Measurements from ENCODE around the gene ERC2.
A peak's percentile ranks its signal among the peaks of the same experiment; 100 is the strongest.

ERC2 gene

DNA sequence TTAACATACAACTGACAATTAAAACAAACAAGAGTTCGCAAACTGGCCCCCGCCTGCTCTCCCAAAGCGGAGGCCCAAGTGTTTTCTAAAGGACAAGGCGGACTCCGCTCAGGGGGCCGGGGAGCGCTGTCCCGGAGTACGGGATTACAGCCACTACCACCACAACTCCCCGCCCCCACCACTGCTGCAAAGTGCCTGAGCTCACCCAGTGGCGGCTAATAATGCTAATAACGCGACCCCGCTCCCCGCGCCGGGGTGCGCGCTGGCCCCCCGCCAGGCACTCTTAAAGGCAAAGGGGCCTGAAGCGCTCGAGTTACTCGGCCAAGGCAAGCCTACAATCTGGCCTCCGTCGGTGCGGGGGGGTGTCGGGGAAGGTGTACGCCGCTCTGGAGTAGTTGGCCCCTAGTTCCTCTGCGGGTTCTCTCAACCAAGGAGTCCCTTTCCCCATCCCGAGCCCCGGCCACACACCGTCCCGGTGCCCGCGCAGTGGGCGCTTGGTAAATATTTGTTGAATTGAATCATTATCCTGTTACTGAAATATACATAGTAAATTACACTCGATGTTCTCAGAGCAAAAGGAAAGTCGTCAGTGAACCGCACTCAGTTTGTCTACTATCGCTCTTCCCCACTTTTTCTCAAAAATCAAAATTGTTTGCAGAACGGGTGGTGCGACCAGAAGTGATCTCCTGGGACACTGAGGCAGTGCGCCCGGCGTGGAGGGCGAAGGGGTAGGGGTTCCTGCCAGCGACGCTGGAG, 982.0 kb downstream of the ERC2 start (continued):
- 0 out of 2 replicates have a peak, but pooled peaks have one; percentile 26 for TF ChIP-seq KLF8 (tag by site-specific recombination; IDR thresholded peaks at IDR 0.05)
- no peak; the same call in 1 of the 2 replicates for TF ChIP-seq ZXDB (tag by site-specific recombination; IDR thresholded peaks at IDR 0.05)
- peak; percentile 77 for TF ChIP-seq ZNF398 (tag by site-specific recombination; IDR thresholded peaks at IDR 0.05)
- peak; percentile 68 for TF ChIP-seq ZIC2 (tag by site-specific recombination; IDR thresholded peaks at IDR 0.05)
- TF ChIP-seq GLIS1 (tag by site-specific recombination; IDR thresholded peaks at IDR 0.05): peak; percentile 90
- peak; percentile 69 for TF ChIP-seq ZEB2 (tag by site-specific recombination; IDR thresholded peaks at IDR 0.05)
- peak; percentile 21; the same call in 1 of the 2 replicates for TF ChIP-seq ZNF561 (tag by site-specific recombination; IDR thresholded peaks at IDR 0.05; ENCODE audit: borderline replicate concordance)
- TF ChIP-seq OSR2 (tag by site-specific recombination; IDR thresholded peaks at IDR 0.05): peak; percentile 28; the same call in 1 of the 2 replicates
- TF ChIP-seq SP7 (tag by site-specific recombination; IDR thresholded peaks at IDR 0.05): peak; percentile 41; the same call in 1 of the 2 replicates
- TF ChIP-seq PRDM1 (tag by site-specific recombination; IDR thresholded peaks at IDR 0.05): peak; percentile 47; the same call in 1 of the 2 replicates
- TF ChIP-seq ZNF121 (tag by site-specific recombination; IDR thresholded peaks at IDR 0.05): peak; percentile 73
- 0 out of 2 replicates have a peak, but pooled peaks have one; percentile 44 for TF ChIP-seq ZBTB17 (tag by site-specific recombination; IDR thresholded peaks at IDR 0.05)
- TF ChIP-seq, protein P1, sequence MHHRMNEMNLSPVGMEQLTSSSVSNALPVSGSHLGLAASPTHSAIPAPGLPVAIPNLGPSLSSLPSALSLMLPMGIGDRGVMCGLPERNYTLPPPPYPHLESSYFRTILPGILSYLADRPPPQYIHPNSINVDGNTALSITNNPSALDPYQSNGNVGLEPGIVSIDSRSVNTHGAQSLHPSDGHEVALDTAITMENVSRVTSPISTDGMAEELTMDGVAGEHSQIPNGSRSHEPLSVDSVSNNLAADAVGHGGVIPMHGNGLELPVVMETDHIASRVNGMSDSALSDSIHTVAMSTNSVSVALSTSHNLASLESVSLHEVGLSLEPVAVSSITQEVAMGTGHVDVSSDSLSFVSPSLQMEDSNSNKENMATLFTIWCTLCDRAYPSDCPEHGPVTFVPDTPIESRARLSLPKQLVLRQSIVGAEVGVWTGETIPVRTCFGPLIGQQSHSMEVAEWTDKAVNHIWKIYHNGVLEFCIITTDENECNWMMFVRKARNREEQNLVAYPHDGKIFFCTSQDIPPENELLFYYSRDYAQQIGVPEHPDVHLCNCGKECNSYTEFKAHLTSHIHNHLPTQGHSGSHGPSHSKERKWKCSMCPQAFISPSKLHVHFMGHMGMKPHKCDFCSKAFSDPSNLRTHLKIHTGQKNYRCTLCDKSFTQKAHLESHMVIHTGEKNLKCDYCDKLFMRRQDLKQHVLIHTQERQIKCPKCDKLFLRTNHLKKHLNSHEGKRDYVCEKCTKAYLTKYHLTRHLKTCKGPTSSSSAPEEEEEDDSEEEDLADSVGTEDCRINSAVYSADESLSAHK (tag by site-specific recombination; IDR thresholded peaks at IDR 0.05): 0 out of 2 replicates have a peak, but pooled peaks have one; percentile 13
- TF ChIP-seq ZNF785 (tag by site-specific recombination; IDR thresholded peaks at IDR 0.05): no peak
- TF ChIP-seq, protein P2, sequence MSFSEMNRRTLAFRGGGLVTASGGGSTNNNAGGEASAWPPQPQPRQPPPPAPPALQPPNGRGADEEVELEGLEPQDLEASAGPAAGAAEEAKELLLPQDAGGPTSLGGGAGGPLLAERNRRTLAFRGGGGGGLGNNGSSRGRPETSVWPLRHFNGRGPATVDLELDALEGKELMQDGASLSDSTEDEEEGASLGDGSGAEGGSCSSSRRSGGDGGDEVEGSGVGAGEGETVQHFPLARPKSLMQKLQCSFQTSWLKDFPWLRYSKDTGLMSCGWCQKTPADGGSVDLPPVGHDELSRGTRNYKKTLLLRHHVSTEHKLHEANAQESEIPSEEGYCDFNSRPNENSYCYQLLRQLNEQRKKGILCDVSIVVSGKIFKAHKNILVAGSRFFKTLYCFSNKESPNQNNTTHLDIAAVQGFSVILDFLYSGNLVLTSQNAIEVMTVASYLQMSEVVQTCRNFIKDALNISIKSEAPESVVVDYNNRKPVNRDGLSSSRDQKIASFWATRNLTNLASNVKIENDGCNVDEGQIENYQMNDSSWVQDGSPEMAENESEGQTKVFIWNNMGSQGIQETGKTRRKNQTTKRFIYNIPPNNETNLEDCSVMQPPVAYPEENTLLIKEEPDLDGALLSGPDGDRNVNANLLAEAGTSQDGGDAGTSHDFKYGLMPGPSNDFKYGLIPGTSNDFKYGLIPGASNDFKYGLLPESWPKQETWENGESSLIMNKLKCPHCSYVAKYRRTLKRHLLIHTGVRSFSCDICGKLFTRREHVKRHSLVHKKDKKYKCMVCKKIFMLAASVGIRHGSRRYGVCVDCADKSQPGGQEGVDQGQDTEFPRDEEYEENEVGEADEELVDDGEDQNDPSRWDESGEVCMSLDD (tag by site-specific recombination; IDR thresholded peaks at IDR 0.05): peak; percentile 74
- TF ChIP-seq, protein P3, sequence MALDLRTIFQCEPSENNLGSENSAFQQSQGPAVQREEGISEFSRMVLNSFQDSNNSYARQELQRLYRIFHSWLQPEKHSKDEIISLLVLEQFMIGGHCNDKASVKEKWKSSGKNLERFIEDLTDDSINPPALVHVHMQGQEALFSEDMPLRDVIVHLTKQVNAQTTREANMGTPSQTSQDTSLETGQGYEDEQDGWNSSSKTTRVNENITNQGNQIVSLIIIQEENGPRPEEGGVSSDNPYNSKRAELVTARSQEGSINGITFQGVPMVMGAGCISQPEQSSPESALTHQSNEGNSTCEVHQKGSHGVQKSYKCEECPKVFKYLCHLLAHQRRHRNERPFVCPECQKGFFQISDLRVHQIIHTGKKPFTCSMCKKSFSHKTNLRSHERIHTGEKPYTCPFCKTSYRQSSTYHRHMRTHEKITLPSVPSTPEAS (tag by site-specific recombination; IDR thresholded peaks at IDR 0.05): 0 out of 2 replicates have a peak, but pooled peaks have one; percentile 26

All from HEK293 (cell line).